Heart left ventricle (tissue), 16 donors: Measurements from ENCODE around the gene MS4A10. TPM values are rescaled to one million over a fixed set of nuclear protein-coding genes. Genes with fewer than 3 reads are reported as not detected.

Experiments
- ATAC-seq, 4 donors: fragments of 200-7000 bp; cut with Tn5 transposase; one replicate each; pipeline ENCODE4 v1.9.1; 2020 to 2022; ENCODE audit warnings: moderate library complexity in 4 of 4, mild to moderate bottlenecking in 3 of 4, moderate number of reproducible peaks in 1 of 4
- DNase-seq, 5 donors: peaks; one replicate each; pipeline ENCODE4 v3.0.0-alpha.2; 2020
- H3K27ac ChIP-seq, 12 donors: fragments of 200-600 bp; sonication (generic) in 4 of 12; one replicate each; pipeline versions ENCODE4 v1.5.0 to v1.8.0; 2016 to 2022; ENCODE audit warnings: mild to moderate bottlenecking in 2 of 12
- H3K27me3 ChIP-seq, 9 donors: fragments of 200-600 bp; sonication (generic) in 2 of 9; one replicate each; pipeline versions ENCODE4 v1.5.1 to v1.8.0; 2016 to 2022; ENCODE audit warnings: mild to moderate bottlenecking in 3 of 9
- H3K36me3 ChIP-seq, 9 donors: fragments of 200-600 bp; sonication (generic) in 2 of 9; one replicate each; pipeline versions ENCODE4 v1.5.0 to v1.8.0; 2018 to 2022; ENCODE audit warnings: mild to moderate bottlenecking in 2 of 9
- H3K4me1 ChIP-seq, 12 donors: fragments of 200-600 bp; sonication (generic) in 4 of 12; one replicate each; pipeline versions ENCODE4 v1.5.0 to v1.8.0; 2016 to 2022; ENCODE audit warnings: mild to moderate bottlenecking in 3 of 12
- H3K4me3 ChIP-seq, 12 donors: fragments of 200-600 bp; sonication (generic) in 4 of 12; one replicate each; pipeline versions ENCODE4 v1.5.0 to v1.8.0; 2017 to 2022; ENCODE audit warnings: mild to moderate bottlenecking in 9 of 12, moderate library complexity in 4 of 12
- H3K9me3 ChIP-seq, 12 donors: fragments of 200-600 bp; sonication (generic) in 4 of 12; one replicate each; pipeline versions ENCODE4 v1.5.0 to v1.8.0; 2016 to 2022; ENCODE audit warnings: mild to moderate bottlenecking in 1 of 12
- CTCF ChIP-seq, 12 donors: fragments of 200-600 bp; sonication (generic) in 4 of 12; IDR thresholded peaks; one replicate each; pipeline versions ENCODE4 v1.5.0 to v1.8.0; 2018 to 2022; ENCODE audit warnings: antibody characterized with exemption in 12 of 12, mild to moderate bottlenecking in 5 of 12
- POLR2A ChIP-seq, 2 donors: fragments of 450-650 bp; IDR thresholded peaks; one replicate each; pipeline ENCODE4 v1.6.1; 2017; ENCODE audit warnings: antibody characterized with exemption in 2 of 2, mild to moderate bottlenecking in 2 of 2, moderate library complexity in 2 of 2
- WGBS, 4 donors: extraction: QIAGEN DNeasy Blood & Tissue Kit in 2 of 4; methylation state at CpG; one replicate each; pipeline versions ENCODE4 v1.1.5 to v1.1.7; 2013 to 2018; 5-methylcytosine and 5-hydroxymethylcytosine counted together
- intact Hi-C, 10 donors: fragments of 100-400 bp; cut with DNase I; formaldehyde crosslinking; loops; one replicate each; pipeline versions ENCODE4 v1.11.1 to v1.14.2; 2022
- polyA plus RNA-seq, 2 donors: library from polyadenylated mRNA; stranded (reverse); fragments of 200-250 nt; gene quantifications; one replicate each; pipeline ENCODE4 v1.2.3, GENCODE V29; 2013
- total RNA-seq, 9 donors: library from RNA; depleted of rRNA in 2 of 9; stranded (reverse); fragments of >200 nt in 2 of 9; fragmentation: NEBNext Ultra II Directional in 3 of 9; extraction: Animal tissue kit (Norgen Biotek cat#: 25700) in 3 of 9; gene quantifications; one replicate each; pipeline versions ENCODE4 v1.1.0 to v1.2.4, GENCODE V29; 2016 to 2023
- donor health status: ischemic (EF 13 %, LVEDD 7.1; RV severe dilation, severe dysfunction).
- donor health status: healthy with polysubstance abuse.
- donor health status: DM: no; HTN: yes; CAD: no.
- donor health status: DM: no; HTN: no; CAD: no.
- donor health status: ischemic (EF 25% LVEDD 6.9; RV normal size, moderate dysfunction).
- donor health status: ischemic (EF 25% LVEDD 5.7; RV mildly dilated, moderate dysfunction).
- donor health status: healthy.
- donor health status: DM: yes; HTN: yes; CAD: no.
- donor health status: ischemic (EF 35%, LVEDD 5.7; RV mildly dilated, moderate dysfunction).
- donor health status: nonischemic (EF 11% LVEDD 7.7; RV severe dilation, severe dysfunction).
- donor health status: DM: yes; HTN: yes; CAD: no.
- donor health status: PGD.
- donor health status: ischemic (EF 29% LVEDD 5.4; RV normal size, mild dysfunction).
- donor health status: nonischemic (EF 23%, LVEDD 6.1; RV moderate dilation, normal function).

Gene MS4A10
- total and polyA plus RNA-seq, 11 donors: not detected

- no peak for TF ChIP-seq POLR2A (IDR thresholded peaks at IDR 0.05)
- no peak for TF ChIP-seq CTCF (IDR thresholded peaks at IDR 0.05)
- H3K27me3 ChIP-seq: no peaks in the 10 kb centered on the region
- H3K4me3 ChIP-seq: peak overlapping the region in 9 of 12 donors; percentile 65 to 94 (median 78)
- no peaks in the 10 kb centered on the region for H3K9me3 ChIP-seq
- WGBS, 4 donors: 59 to 69% (median 63%) methylated on average over 12 to 14 of the region's 14 CpGs
- DNase-seq (peak; percentile 63 to 72 (median 69)), ATAC-seq (peak; percentile 22 to 62 (median 48))
- H3K27ac ChIP-seq: peak overlapping the region; percentile 66 to 91 (median 80)
- H3K4me1 ChIP-seq: peaks cover 3 to 51% (median 32%) of the 10 kb centered on the region in 12 donors
- H3K36me3 ChIP-seq: peaks cover 0 to 7% (median 0%) of the 10 kb centered on the region in 9 donors
- intact Hi-C loops: loop anchor here in 3 of 10 donors (2.0 to 5.0 kb wide), 2 partner anchors 37 to 66 kb away; partner anchors contain the start of gene PRPF19 (in 1 of the 3)
These were observed 55.6 kb downstream of the MS4A10 start for GRCh38 chr11:60840470-60841430.

- peak; percentile 95 to 98 (median 95) for ATAC-seq
- Histone ChIP-seq H3K27ac (peak within 1 kb of the TSS; percentile 60 to 91 (median 78)), H3K9me3 (no peaks in the 10 kb centered on the region), H3K27me3 (no peaks in the 10 kb centered on the region), H3K4me1 (peaks cover 3 to 51% (median 32%) of the 10 kb centered on the region in 12 donors), H3K4me3 (peak within 1 kb of the TSS; percentile 36 to 94 (median 81)), H3K36me3 (peaks cover 0 to 7% (median 0%) of the 10 kb centered on the region in 9 donors)
- DNase-seq: peak; percentile 96 to 98 (median 97)
- no peak for TF ChIP-seq CTCF (IDR thresholded peaks at IDR 0.05)
- peak in 1 of 2 donors; percentile 60 for TF ChIP-seq POLR2A (IDR thresholded peaks at IDR 0.05)
- intact Hi-C loops: loop anchor here in 3 of 10 donors (2.0 to 5.0 kb wide), 2 partner anchors 35 to 65 kb away; partner anchors contain the start of gene PRPF19 (in 1 of the 3)
- 0 to 1% (median 0%) methylated on average over 25 to 57 of the region's 57 CpGs for WGBS, 4 donors
These were observed 56.9 kb downstream of the MS4A10 start, which contains the start of gene CCDC86 for GRCh38 chr11:60841797-60842667. Gene CCDC86, plus strand, starts transcription at chr11:60842113. Its CDS starts 12 bp downstream, at chr11:60842125.

GRCh38 chr11:60842668-60843600 is 57.8 kb downstream of the MS4A10 start:
- TF ChIP-seq CTCF (IDR thresholded peaks at IDR 0.05): no peak
- TF ChIP-seq POLR2A (IDR thresholded peaks at IDR 0.05): no peak
- Histone ChIP-seq H3K4me1 (peaks cover 3 to 51% (median 32%) of the 10 kb centered on the region in 12 donors), H3K27me3 (no peaks in the 10 kb centered on the region), H3K9me3 (no peaks in the 10 kb centered on the region), H3K36me3 (peaks cover 0 to 14% (median 6%) of the 10 kb centered on the region in 9 donors), H3K4me3 (peak overlapping the region; percentile 36 to 94 (median 81)), H3K27ac (peak overlapping the region in 11 of 12 donors; percentile 63 to 91 (median 78))
- intact Hi-C loops: loop anchor here in 2 of 10 donors (5.0 kb wide), 1 partner anchor 34 kb away; no protein-coding TSS in a partner anchor
- no peak for DNase-seq
- ATAC-seq: no peak
- 15 to 18% (median 17%) methylated on average over 23 of the region's 23 CpGs for WGBS, 4 donors
